B cell (primary cell): ENCODE measurements around the gene COL28A1.

Experiments
- EZH2 ChIP-seq: IDR thresholded peaks from 2 replicates; pipeline ENCODE4 v1.6.1; 2012; ENCODE audit warnings: borderline replicate concordance, low read depth, mild to moderate bottlenecking, moderate library complexity, low read length; ENCODE audit not compliant: insufficient read depth, poor library complexity, severe bottlenecking
- TF ChIP-seq, protein P1 (sequence below): fragments of 200-600 bp; IDR thresholded peaks from one replicate; pipeline ENCODE4 v1.8.0; 2022; ENCODE audit warnings: antibody characterized with exemption, mild to moderate bottlenecking

DNA sequence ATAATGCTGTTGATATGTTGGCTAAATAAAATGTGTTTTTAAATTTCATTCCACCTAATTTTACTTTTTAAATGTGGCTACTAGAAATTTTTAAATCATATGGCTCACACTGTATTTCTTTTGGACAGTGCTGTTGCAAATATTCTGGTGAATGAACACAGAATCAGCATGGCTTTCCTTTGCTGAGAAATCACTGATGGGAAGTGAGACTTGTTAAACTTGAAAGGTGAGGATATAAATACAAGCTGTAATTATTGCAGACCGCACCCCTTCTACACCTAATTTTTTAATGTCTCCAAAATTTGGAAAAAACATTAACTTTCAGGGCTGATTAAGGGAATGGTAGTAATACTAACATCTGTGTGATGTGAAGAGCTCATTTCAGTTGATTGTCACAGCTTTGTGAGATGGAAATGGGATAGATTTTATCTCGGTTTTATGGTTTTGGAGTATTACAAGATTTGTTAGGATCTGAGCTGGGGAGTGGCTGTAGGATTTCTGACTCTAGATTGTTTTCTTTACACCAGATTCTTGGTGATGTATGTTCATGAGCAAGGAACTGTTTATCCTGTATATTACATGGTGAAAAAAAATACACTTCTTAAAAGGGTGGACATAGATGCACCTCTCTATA lies 32.3 kb upstream of the COL28A1 start:
- TF ChIP-seq, protein P1, sequence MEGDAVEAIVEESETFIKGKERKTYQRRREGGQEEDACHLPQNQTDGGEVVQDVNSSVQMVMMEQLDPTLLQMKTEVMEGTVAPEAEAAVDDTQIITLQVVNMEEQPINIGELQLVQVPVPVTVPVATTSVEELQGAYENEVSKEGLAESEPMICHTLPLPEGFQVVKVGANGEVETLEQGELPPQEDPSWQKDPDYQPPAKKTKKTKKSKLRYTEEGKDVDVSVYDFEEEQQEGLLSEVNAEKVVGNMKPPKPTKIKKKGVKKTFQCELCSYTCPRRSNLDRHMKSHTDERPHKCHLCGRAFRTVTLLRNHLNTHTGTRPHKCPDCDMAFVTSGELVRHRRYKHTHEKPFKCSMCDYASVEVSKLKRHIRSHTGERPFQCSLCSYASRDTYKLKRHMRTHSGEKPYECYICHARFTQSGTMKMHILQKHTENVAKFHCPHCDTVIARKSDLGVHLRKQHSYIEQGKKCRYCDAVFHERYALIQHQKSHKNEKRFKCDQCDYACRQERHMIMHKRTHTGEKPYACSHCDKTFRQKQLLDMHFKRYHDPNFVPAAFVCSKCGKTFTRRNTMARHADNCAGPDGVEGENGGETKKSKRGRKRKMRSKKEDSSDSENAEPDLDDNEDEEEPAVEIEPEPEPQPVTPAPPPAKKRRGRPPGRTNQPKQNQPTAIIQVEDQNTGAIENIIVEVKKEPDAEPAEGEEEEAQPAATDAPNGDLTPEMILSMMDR = no peak
- no peak for TF ChIP-seq EZH2
